GM12874 (cell line): ENCODE results near the gene CCDC30.

Source experiments
- TF ChIP-seq, protein P1 (sequence below): IDR thresholded peaks from 2 replicates; pipeline ENCODE4 v1.5.1; 2011; ENCODE audit warnings: low read depth, mild to moderate bottlenecking, control low read depth, low read length, moderate library complexity; ENCODE audit not compliant: insufficient read depth

CCDC30 gene

DNA sequence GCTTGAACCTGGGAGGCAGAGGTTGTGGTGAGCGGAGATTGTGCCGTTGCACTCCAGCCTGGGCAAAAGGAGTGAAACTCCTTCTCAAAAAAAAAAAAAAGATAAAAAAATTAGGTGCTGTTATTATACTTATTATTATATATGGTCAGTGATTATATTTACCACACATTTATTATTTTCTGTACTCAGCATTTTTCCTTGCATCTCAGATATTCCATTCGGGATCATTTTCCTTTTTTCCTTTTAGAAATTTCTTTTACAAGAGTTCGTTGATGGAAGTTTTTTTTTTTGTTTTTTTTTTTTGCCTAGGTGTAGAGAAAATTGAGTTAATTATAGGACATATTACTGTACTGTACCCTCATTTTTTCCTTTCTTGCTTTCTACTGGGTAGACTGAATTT lies 13.5 kb downstream of the CCDC30 start:
- TF ChIP-seq, protein P1, sequence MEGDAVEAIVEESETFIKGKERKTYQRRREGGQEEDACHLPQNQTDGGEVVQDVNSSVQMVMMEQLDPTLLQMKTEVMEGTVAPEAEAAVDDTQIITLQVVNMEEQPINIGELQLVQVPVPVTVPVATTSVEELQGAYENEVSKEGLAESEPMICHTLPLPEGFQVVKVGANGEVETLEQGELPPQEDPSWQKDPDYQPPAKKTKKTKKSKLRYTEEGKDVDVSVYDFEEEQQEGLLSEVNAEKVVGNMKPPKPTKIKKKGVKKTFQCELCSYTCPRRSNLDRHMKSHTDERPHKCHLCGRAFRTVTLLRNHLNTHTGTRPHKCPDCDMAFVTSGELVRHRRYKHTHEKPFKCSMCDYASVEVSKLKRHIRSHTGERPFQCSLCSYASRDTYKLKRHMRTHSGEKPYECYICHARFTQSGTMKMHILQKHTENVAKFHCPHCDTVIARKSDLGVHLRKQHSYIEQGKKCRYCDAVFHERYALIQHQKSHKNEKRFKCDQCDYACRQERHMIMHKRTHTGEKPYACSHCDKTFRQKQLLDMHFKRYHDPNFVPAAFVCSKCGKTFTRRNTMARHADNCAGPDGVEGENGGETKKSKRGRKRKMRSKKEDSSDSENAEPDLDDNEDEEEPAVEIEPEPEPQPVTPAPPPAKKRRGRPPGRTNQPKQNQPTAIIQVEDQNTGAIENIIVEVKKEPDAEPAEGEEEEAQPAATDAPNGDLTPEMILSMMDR: no peak

DNA sequence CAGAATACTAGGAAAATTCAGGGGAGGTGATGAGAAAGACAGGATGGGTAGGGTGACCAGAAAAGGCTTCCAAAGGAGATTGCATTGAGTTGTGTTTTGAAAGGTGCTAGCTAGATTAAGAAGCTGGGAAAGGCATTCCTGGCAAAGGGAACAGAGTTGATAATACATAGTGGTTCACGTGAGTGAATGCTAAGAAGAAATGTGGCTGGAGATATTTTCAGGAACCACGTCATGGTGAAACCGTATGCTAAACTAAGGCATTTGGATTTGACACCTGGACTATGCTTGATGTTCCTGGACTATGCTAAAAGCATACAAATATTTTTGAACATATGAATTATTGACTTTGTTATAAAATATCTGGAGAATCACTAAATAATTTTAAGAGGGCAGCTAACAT lies 14.7 kb downstream of the CCDC30 start:
- TF ChIP-seq, protein P1: no peak

DNA sequence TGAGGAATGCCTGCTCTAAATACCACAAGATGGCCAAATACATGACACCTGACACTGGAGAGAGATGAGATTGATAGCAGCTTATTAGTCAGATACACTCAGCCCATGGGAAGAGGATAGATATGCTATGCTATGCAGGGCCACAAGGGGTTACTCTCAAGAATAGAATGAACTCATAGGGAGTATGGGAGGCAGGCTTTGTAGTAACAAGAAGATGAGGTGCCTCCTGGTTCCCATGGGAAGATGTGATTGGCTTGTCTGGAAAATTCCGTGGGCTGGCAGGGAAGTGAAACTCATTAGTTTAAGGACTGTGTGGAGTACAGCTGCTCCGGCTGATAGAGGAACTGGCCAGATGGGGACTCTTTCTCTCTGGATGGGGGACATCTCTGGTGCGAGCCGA lies 16.5 kb downstream of the CCDC30 start:
- TF ChIP-seq, protein P1: peak; percentile 14; the same call in 1 of the 2 replicates

DNA sequence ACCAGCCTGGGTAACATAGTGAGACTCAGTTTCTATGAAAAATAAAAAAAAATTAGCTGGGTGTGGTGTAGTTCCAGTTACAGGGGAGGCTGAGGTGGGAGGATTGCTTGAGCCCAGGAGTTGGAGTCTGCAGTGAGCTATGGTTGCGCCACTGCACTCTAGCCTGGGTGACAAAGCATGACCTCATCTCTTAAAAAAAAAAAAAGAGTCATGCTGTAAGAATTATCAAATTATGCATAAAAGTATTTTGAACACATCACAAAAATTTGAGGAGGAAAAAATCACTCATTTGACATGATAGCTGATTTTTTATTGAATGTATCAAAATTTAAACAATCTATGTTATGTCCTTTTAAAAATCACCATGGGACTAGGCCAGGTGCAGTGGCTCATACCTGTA lies 17.8 kb downstream of the CCDC30 start:
- TF ChIP-seq, protein P1: no peak

DNA sequence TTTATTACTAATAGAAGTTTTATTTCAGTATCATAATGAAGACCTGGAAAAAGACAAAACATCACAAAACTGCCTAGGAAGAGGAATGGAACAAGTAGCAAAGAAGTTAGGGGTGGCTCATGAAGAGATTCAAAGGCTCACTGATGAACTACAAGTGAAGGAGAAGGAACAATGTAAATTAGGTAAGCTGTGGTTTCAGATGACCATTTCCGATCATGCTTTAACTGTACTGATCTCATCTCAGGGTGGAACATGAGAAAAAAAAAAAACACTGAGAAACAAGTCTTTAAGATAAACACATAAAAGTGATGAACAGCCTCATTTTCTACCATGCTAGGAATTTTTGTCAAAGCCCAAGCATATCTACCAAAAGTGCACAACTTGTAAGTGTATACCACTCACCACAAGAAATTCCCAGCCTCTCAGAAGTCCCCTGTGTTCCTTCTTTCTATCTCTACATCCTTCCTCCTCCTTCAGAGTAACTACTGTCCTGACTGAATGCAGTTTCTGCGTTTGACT lies 19.6 kb downstream of the CCDC30 start:
- TF ChIP-seq, protein P1: no peak

DNA sequence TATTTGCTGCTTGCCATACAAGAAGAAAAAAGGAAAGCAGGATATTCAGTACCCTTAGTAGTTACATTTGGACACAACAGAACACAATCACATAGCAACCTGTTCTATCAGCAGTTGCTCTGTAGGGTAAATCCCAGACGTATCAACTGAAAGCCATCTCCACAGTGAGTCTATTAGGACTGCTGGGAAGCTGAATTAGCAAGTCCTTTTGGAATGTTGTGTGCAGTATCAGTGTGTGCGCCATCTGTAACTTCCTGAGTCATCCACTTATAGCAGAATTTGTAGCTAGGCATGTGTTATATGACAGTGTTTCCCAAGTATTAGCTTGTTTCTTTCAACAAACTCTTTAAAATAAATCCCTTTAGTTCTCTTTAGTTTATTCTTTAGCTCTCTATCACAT lies 21.3 kb downstream of the CCDC30 start:
- TF ChIP-seq, protein P1: no peak

DNA sequence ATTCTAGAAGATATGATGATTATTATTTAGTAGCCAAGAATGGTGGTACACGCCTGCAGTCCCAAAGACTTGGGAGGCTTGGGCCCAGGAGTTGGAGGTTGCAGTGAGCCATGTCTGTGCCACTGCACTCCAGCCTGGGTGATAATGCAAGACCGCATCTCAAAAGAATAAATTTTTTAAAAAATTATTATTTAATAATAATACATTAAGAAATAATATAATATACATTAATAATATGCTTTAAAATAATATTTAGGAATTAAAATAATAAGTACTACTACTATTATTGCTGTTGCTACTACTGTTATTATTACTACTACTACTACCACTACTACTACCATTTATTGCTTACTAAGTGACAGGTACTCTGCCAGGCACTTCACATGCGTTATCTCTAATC lies 27.2 kb downstream of the CCDC30 start:
- TF ChIP-seq, protein P1: no peak

DNA sequence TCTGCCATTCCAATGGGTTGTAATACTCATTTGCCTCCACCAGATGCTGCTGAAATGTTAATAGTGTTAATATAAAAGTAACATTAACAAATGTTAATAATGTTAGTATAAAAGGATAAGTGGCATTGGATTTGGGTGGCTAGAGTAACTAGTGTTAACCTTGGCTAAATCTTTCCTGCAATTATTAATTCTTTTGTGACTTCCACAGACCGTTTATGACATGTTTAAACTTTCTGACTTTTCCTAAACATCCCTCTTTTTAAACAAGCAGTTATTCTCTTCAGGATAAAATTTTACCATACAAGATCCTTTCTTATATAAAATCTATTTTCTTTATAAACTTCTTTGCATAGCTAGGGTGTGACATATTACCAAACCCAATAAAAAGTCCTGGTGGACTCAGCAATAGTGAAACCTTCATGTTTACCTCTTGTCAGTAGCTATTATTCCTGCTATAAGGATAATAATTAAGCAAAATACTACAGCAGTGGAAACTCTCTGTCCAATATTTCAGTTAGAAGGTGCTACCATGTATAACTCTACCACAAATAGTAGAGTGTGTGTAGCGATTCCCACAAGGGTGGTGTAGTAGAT lies 41.5 kb downstream of the CCDC30 start:
- TF ChIP-seq, protein P1: no peak
